ENCODE data around the gene WFIKKN1. TPM values are rescaled to one million over a fixed set of nuclear protein-coding genes. Genes with fewer than 3 reads are reported as not detected.
A peak's percentile ranks its signal among the peaks of the same experiment; 100 is the strongest.

WFIKKN1 gene
- total and polyA plus RNA-seq, 2 of the 13 experiments (the other 11 are each of a cell fraction or from before 2014, with no cell fraction given), result 1.7 to 4.9 TPM

GRCh38 chr16:667780-668518, 37.2 kb downstream of the WFIKKN1 start, which contains the start of gene RHOT2 (continued):
- peak; percentile 71 for TF ChIP-seq ZBTB40 (IDR thresholded peaks at IDR 0.05)
- no peak for TF ChIP-seq ZBTB40 (CRISPR knock-in tag; IDR thresholded peaks at IDR 0.05)
- TF ChIP-seq ARID4A (CRISPR knock-in tag; IDR thresholded peaks at IDR 0.05; ENCODE audit: borderline replicate concordance), result peak; percentile 92; the same call in 1 of the 2 replicates
- no peak; the same call in 1 of the 2 replicates for TF ChIP-seq IKZF5 (CRISPR knock-in tag; IDR thresholded peaks at IDR 0.05)
- peak; percentile 66 for TF ChIP-seq YEATS2 (CRISPR knock-in tag; IDR thresholded peaks at IDR 0.05; ENCODE audit: borderline replicate concordance)
- TF ChIP-seq LBX2 (CRISPR knock-in tag; IDR thresholded peaks at IDR 0.05; ENCODE audit: borderline replicate concordance), result 0 out of 2 replicates have a peak, but pooled peaks have one; percentile 29
- TF ChIP-seq ZNF800 (CRISPR knock-in tag; IDR thresholded peaks at IDR 0.05), result 0 out of 2 replicates have a peak, but pooled peaks have one; percentile 28
- peak; percentile 95 for TF ChIP-seq MAZ (IDR thresholded peaks at IDR 0.05; ENCODE audit: borderline replicate concordance, low read depth, low read length)
- peak; percentile 99 for TF ChIP-seq MAZ (CRISPR knock-in tag; IDR thresholded peaks at IDR 0.05; ENCODE audit: low read depth)
- TF ChIP-seq SIX4 (CRISPR knock-in tag; IDR thresholded peaks at IDR 0.05), result no peak
